Vagina (tissue), 2 donors: Measurements from ENCODE around the gene LAMC1. TPM values are rescaled to one million over a fixed set of nuclear protein-coding genes. Genes with fewer than 3 reads are reported as not detected.

Source experiments
- DNase-seq, 2 donors: peaks; one replicate each; pipeline ENCODE4 v3.0.0-alpha.2; 2017; ENCODE audit errors: extremely low spot score in 2 of 2
- H3K27ac ChIP-seq: fragments of 200-600 bp; sonication (generic); one replicate; pipeline ENCODE4 v1.5.1; 2019
- H3K27me3 ChIP-seq: fragments of 200-600 bp; sonication (generic); one replicate; pipeline ENCODE4 v1.5.1; 2019
- H3K36me3 ChIP-seq, 2 donors: fragments of 200-600 bp; sonication (generic); one replicate each; pipeline ENCODE4 v1.5.1; 2017 to 2019
- H3K4me1 ChIP-seq: fragments of 200-600 bp; sonication (generic); one replicate; pipeline ENCODE4 v1.5.1; 2019
- H3K4me3 ChIP-seq, 2 donors: fragments of 200-600 bp; sonication (generic); 1 replicate in 1 of 2; 2 replicates in 1 of 2; pipeline ENCODE4 v1.5.1; 2016 to 2019
- H3K9me3 ChIP-seq: fragments of 200-600 bp; sonication (generic); one replicate; pipeline ENCODE4 v1.5.1; 2019
- CTCF ChIP-seq, 3 experiments: fragments of 450-650 bp in 2 of 3; fragments of 200-600 bp in 1 of 3; sonication (generic) in 1 of 3; IDR thresholded peaks; one replicate each; pipeline ENCODE4 v1.5.1; 2017 to 2019; ENCODE audit warnings: antibody characterized with exemption in 3 of 3, mild to moderate bottlenecking in 2 of 3, moderate library complexity in 2 of 3
- POLR2A ChIP-seq, 2 donors: fragments of 450-650 bp; IDR thresholded peaks; one replicate each; pipeline ENCODE4 v1.6.1; 2017; ENCODE audit warnings: antibody characterized with exemption in 2 of 2, mild to moderate bottlenecking in 2 of 2, moderate library complexity in 2 of 2
- POLR2AphosphoS5 ChIP-seq, 2 donors: sonication (generic); formaldehyde crosslinking; IDR thresholded peaks; one replicate each; pipeline ENCODE4 v1.9.0; 2017; ENCODE audit warnings: antibody characterized with exemption in 2 of 2, mild to moderate bottlenecking in 2 of 2, low read depth in 1 of 2; ENCODE audit not compliant: insufficient read depth in 1 of 2
- intact Hi-C: fragments of 100-400 bp; cut with DNase I; formaldehyde crosslinking; loops from one replicate; pipeline ENCODE4 v1.15.1; 2023
- total RNA-seq: library from RNA; depleted of rRNA; stranded (reverse); fragments of >200 nt; gene quantifications from one replicate; pipeline ENCODE4 v1.2.3, GENCODE V29; 2016

The LAMC1 gene
- total RNA-seq, 1 donor from 2014 or later = 217 TPM

- H3K4me3 ChIP-seq = no peak overlapping the region
These were observed 17.3 kb downstream of the LAMC1 start for GRCh38 chr1:183040547-183040971.

GRCh38 chr1:183043254-183043653, 20.0 kb downstream of the LAMC1 start:
- no peak overlapping the region for H3K27ac ChIP-seq
- no peaks in the 10 kb centered on the region for H3K27me3 ChIP-seq
- TF ChIP-seq POLR2AphosphoS5 (IDR thresholded peaks at IDR 0.05; ENCODE audit: insufficient read depth in 1 of 2, low read depth in 1 of 2) = no peak
- TF ChIP-seq POLR2A (IDR thresholded peaks at IDR 0.05) = no peak
- TF ChIP-seq CTCF (IDR thresholded peaks at IDR 0.05) = no peak
- H3K9me3 ChIP-seq = no peaks in the 10 kb centered on the region
- DNase-seq = no peak
- peaks cover 92% of the 10 kb centered on the region for H3K4me1 ChIP-seq
- H3K4me3 ChIP-seq = no peak overlapping the region
- no peaks in the 10 kb centered on the region for H3K36me3 ChIP-seq
- intact Hi-C loops = no loop called here

More at GRCh38 chr1:183040547-183040971, 17.3 kb downstream of the LAMC1 start:
- peaks cover 87% of the 10 kb centered on the region for H3K4me1 ChIP-seq
- H3K27me3 ChIP-seq = no peaks in the 10 kb centered on the region
- intact Hi-C loops = no loop called here
- no peaks in the 10 kb centered on the region for H3K36me3 ChIP-seq
- peak overlapping the region; percentile 55 for H3K27ac ChIP-seq
- H3K9me3 ChIP-seq = no peaks in the 10 kb centered on the region
- no peak for DNase-seq
- TF ChIP-seq CTCF (IDR thresholded peaks at IDR 0.05) (no peak), POLR2AphosphoS5 (IDR thresholded peaks at IDR 0.05; ENCODE audit: insufficient read depth in 1 of 2, low read depth in 1 of 2) (no peak), POLR2A (IDR thresholded peaks at IDR 0.05) (no peak)

- TF ChIP-seq POLR2AphosphoS5 (IDR thresholded peaks at IDR 0.05; ENCODE audit: insufficient read depth in 1 of 2, low read depth in 1 of 2) (no peak), POLR2A (IDR thresholded peaks at IDR 0.05) (no peak), CTCF (IDR thresholded peaks at IDR 0.05) (no peak)
- Histone ChIP-seq H3K4me3 (no peak overlapping the region), H3K27me3 (no peaks in the 10 kb centered on the region), H3K27ac (peak overlapping the region; percentile 16), H3K9me3 (no peaks in the 10 kb centered on the region), H3K4me1 (peaks cover 94% of the 10 kb centered on the region), H3K36me3 (no peaks in the 10 kb centered on the region)
- intact Hi-C loops = no loop called here
- DNase-seq = no peak
These were observed 20.9 kb downstream of the LAMC1 start for GRCh38 chr1:183043872-183044854.

- Histone ChIP-seq H3K4me3 (no peak overlapping the region), H3K27me3 (no peaks in the 10 kb centered on the region), H3K9me3 (no peaks in the 10 kb centered on the region), H3K4me1 (peaks cover 85% of the 10 kb centered on the region), H3K27ac (peak overlapping the region; percentile 16), H3K36me3 (no peaks in the 10 kb centered on the region)
- DNase-seq = no peak
- TF ChIP-seq POLR2AphosphoS5 (IDR thresholded peaks at IDR 0.05; ENCODE audit: insufficient read depth in 1 of 2, low read depth in 1 of 2) = no peak
- no peak for TF ChIP-seq CTCF (IDR thresholded peaks at IDR 0.05)
- no peak for TF ChIP-seq POLR2A (IDR thresholded peaks at IDR 0.05)
- intact Hi-C loops = no loop called here
These were observed 21.9 kb downstream of the LAMC1 start for GRCh38 chr1:183044893-183045649.
